ENCODE data around the gene TNFSF10. TPM values are rescaled to one million over a fixed set of nuclear protein-coding genes. Genes with fewer than 3 reads are reported as not detected.

TNFSF10 gene
- total RNA-seq, 6 experiments from 2014 or later = 12.9 to 57.6 (median 40.0) TPM

DNA sequence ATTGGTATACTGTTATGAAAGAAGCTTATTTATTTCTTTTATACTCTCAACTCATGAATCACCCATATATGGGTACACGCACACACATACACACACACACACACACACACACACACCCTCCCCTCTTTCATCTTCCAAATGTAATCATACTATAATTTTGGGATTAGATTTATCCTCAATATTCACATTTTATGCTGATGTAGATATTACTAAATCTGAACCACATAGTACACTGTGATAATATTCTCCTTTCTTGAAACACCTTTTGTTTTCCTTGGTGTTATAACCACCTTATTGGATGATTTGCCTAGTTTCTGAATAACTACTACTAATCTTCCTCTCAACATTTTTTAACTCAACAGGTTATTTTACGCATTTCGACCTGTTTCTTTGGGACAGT lies 66.8 kb downstream of the TNFSF10 start:
- TF ChIP-seq POLR2A (IDR thresholded peaks at IDR 0.05) (no peak), CTCF (IDR thresholded peaks at IDR 0.05) (no peak)
- H3K36me3 ChIP-seq = no peaks in the 10 kb centered on the region
- no peaks in the 10 kb centered on the region for H3K27me3 ChIP-seq
- WGBS (ENCODE audit: insufficient coverage, low coverage, low lambda C conversion rate, missing lambda C conversion rate) = 85% methylated on average over 3 of the region's 3 CpGs
- H3K4me3 ChIP-seq = no peak overlapping the region
- intact Hi-C loops (cut with DNase I) = no loop called here
- no peaks in the 10 kb centered on the region for H3K4me1 ChIP-seq
- H3K27ac ChIP-seq = no peak overlapping the region
- DNase-seq (no peak), ATAC-seq (no peak)
- H3K9me3 ChIP-seq = no peaks in the 10 kb centered on the region

Small RNA genes within 50 kb of the gene (small RNA-seq; reads per million reads assigned to genes)
- 0 reads per million in 2 experiments for gene AC007919.1

Other genes with a start within 250 kb of the TNFSF10 start
- not detected for gene GHSR, start 75.0 kb downstream of the TNFSF10 start, total RNA-seq
- 10 to 100 TPM in 1 of 6 experiments, 1 to 10 TPM in 5; 1.5 to 13.0 (median 4.3) TPM for gene NCEH1, start 187.6 kb upstream of the TNFSF10 start, total RNA-seq
- 1 to 10 TPM; 1.5 to 7.8 (median 3.8) TPM for gene ECT2, start 227.3 kb upstream of the TNFSF10 start, total RNA-seq